RKO (cell line): Measurements from ENCODE around the gene DLGAP4.

Source experiments
- DNase-seq: peaks from one replicate; pipeline ENCODE4 v3.0.0-alpha.2; 2016; ENCODE audit warnings: low spot score

Gene DLGAP4

GRCh38 chr20:36333841-36334240 is 27.7 kb downstream of the DLGAP4 start:
- no peak for DNase-seq

GRCh38 chr20:36334281-36335205 is 28.4 kb downstream of the DLGAP4 start:
- no peak for DNase-seq

- no peak for DNase-seq
Observed at GRCh38 chr20:36335206-36335870, 29.2 kb downstream of the DLGAP4 start.

GRCh38 chr20:36336204-36336603 is 30.1 kb downstream of the DLGAP4 start:
- no peak for DNase-seq

GRCh38 chr20:36336954-36337704 is 31.0 kb downstream of the DLGAP4 start:
- no peak for DNase-seq

- DNase-seq: no peak
Observed at GRCh38 chr20:36337886-36338285, 31.7 kb downstream of the DLGAP4 start.

- no peak for DNase-seq
Observed at GRCh38 chr20:36339646-36340592, 33.8 kb downstream of the DLGAP4 start.

GRCh38 chr20:36340593-36340990 is 34.5 kb downstream of the DLGAP4 start:
- no peak for DNase-seq

GRCh38 chr20:36341331-36342020 is 35.3 kb downstream of the DLGAP4 start:
- DNase-seq: no peak

GRCh38 chr20:36342331-36343120 is 36.4 kb downstream of the DLGAP4 start:
- no peak for DNase-seq

GRCh38 chr20:36343641-36344040 is 37.5 kb downstream of the DLGAP4 start:
- no peak for DNase-seq

- peak; percentile 57 for DNase-seq
Observed at GRCh38 chr20:36344517-36345132, 38.5 kb downstream of the DLGAP4 start.

- DNase-seq: no peak
Observed at GRCh38 chr20:36346256-36346655, 40.1 kb downstream of the DLGAP4 start.

- DNase-seq: no peak
Observed at GRCh38 chr20:36349384-36350170, 43.4 kb downstream of the DLGAP4 start.

GRCh38 chr20:36350439-36350838 is 44.3 kb downstream of the DLGAP4 start:
- DNase-seq: no peak

GRCh38 chr20:36351937-36352336 is 45.8 kb downstream of the DLGAP4 start:
- DNase-seq: no peak

- no peak for DNase-seq
Observed at GRCh38 chr20:36352843-36353553, 46.9 kb downstream of the DLGAP4 start.

GRCh38 chr20:36353740-36354139 is 47.6 kb downstream of the DLGAP4 start:
- DNase-seq: no peak
